ENCODE data around the gene RFLNA.

Gene RFLNA

GRCh38 chr12:124304314-124304790, 9.5 kb downstream of the RFLNA start:
- DNase-seq, result no peak

- no peak for DNase-seq
These were observed 10.2 kb downstream of the RFLNA start for GRCh38 chr12:124305136-124305535.

GRCh38 chr12:124305776-124306685, 11.1 kb downstream of the RFLNA start:
- no peak for DNase-seq

- DNase-seq, result no peak
These were observed 12.0 kb downstream of the RFLNA start for GRCh38 chr12:124306686-124307555.

DNA sequence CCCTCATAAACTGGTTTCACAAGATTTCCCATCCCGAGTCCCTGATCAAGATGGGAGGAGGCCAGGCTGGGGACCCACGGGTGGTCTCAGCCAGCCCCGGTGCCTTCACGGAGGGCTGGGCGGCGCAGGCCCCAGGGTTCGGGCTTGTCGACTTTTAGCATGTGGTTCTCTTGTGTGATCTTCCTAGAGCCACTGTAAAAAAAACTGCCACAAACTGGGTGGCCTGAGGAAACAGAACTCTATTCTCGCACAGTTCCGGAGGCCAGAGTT, 12.6 kb downstream of the RFLNA start:
- DNase-seq, result no peak

DNA sequence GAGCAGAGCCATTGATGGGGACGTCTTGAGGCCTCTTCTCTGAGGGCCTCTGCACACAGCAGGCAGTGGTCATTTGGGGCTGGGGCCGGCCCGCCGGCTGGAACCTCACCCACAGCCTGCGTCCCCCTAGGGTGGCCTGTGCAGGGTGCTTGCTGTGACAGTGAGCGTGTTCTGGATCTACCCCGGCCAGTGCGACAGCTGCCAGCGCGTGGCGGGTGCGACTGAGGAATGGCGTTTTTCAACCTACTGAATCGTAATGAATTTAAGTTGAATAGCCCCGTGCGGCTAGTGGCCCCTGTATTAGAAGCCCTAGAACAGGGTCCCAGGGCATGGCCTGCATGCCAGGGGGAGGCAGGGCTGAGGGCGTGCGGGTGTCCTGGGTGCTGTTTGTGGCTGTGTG, 13.8 kb downstream of the RFLNA start:
- DNase-seq, result no peak

- no peak for DNase-seq
These were observed 14.3 kb downstream of the RFLNA start for GRCh38 chr12:124309231-124309630.

DNA sequence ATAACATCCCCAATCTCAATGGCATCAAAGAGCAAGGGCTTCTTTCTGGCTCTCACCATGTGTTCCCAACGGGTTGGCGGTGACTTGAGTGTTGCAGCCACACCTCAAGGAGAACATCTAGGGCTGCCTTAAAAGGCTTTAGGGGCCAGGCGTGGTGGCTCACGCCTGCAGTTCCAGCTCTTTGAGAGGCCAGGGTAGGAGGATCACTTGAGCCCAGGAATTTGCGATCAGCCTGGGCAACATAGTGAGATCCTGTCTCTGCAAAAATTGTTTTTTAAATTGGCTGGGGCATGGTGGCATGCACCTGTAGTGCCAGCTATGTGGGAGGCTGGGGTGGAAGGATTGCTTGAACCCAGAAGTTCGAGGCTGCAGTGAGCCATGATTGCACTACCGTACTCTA, 14.9 kb downstream of the RFLNA start:
- no peak for DNase-seq

DNA sequence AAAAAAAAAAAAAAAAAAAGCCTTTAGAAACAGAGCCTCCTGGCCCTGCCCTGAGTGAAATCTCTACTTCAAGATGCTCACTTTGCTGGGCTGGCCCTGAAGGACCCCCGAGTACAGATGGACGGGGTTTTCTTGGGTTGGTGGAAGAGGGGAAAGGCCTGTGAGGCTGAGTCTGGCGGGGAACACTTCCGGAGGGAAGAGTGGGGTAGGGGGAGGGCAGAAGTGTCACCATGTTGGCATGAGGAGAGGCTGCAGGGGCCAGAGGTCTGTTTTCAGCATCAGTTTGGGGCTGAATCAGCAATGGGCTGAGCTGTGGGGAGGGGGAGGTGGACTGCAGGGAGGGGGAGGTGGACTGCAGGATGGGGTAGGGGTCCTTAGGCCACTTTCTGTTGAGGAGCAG, 15.3 kb downstream of the RFLNA start:
- DNase-seq, result no peak

- DNase-seq, result no peak
These were observed 15.9 kb downstream of the RFLNA start for GRCh38 chr12:124310785-124311184.

DNA sequence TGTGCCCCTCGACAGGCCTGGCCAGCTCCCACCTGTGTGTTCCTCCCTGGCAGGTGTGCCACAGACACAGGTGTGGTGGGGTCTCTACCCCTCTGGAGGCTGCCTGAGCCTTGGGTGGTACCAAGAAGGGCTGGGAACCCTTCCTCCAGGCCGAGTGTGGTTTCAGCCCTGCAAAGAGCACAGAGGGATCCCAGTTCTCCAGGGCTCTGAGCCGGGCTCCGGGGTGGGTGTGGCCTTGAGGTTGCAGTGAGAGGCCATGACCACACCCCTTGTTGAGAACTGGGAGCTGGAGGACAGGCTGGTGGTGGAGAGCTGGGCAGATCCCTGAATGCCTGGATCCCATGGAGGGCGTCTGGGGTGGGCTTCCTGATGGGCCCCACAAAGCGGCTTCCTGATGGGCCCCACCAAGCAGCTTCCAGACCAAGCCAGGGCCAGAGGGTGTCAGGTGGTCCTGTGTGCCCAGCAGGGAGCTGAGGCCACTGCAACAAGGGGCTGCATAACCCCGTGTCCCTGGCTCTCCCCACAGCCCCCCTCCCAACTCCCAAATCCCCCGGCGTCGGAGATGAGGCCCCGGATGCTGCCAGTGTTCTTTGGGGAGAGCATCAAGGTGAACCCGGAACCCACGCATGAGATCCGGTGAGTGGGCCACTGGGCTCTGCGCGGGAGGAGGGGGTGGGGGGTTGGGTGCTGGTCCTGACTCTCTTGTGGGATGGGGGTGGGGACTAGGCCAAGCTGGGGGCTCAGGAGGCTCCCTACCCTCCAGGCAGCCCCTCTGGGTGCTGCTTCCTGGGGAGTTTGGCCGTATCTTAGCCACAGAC, 16.6 kb downstream of the RFLNA start:
- DNase-seq, result no peak

- DNase-seq, result no peak
These were observed 17.7 kb downstream of the RFLNA start for GRCh38 chr12:124312601-124313000.

GRCh38 chr12:124314207-124314606, 19.3 kb downstream of the RFLNA start:
- DNase-seq, result no peak

- DNase-seq, result no peak
These were observed 19.9 kb downstream of the RFLNA start for GRCh38 chr12:124314766-124315165.

DNA sequence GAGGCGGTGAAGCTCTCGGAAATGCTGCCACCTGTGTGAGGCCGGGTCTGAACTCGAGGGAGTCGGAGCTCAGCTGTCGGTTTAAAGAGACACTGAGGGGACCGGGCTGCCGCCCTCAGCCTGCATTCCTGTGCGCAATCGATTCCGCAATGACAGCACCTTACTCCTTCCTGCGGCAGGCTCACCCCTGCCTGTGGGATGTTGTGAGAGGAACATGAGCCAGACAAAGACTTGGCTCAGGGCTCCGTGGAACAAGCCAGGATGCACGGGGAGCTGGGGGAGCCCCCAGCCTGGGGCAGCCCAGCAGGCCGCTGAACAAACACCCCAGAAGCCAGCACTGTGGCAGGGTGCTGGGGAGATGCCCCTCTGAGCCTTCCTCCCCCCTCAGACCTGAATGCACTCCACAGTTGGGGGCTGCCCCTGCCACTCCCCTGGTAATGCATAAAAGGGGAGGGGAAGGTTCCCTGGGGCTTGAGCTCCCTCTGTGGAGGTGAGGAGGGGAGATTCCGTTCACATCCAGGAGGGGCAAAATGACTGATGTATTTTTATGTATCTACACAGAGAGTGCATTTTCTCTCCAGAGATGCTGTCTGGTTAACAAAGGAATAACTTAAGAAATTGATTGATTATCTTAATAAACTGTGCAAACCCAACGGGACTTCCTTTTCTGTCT, 20.6 kb downstream of the RFLNA start:
- DNase-seq, result no peak

DNA sequence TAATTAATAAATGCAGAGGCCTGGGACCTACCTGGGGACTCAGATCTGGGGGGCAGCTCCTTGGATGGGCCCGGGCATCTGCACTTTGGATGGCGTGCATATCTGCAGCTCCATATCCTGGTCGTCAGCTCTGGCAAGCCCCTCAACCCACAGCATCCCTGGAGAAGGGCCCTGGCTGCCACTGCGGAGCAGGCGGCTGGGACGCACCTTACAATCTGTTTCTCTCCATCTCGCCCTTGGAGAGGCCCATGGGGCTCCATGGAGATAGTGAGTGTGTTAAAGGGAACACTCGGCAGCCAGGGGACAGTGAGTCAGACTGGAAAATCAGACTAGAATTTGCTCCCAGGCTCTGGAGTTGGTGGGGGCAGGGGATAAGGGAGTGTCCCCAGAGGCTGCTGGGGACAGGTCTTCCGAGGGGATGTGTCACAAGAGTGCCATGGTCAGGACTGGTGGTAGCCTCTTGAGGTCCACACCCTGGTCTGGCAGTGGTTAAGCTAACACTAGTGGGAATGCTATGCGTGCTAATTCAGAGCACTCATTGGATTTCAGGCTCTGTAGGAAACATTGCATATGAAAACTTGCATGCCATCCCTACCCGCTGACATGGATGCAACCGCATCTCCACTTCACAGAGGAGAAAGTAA, 21.5 kb downstream of the RFLNA start:
- no peak for DNase-seq

- DNase-seq, result no peak
These were observed 22.5 kb downstream of the RFLNA start for GRCh38 chr12:124317400-124317799.

DNA sequence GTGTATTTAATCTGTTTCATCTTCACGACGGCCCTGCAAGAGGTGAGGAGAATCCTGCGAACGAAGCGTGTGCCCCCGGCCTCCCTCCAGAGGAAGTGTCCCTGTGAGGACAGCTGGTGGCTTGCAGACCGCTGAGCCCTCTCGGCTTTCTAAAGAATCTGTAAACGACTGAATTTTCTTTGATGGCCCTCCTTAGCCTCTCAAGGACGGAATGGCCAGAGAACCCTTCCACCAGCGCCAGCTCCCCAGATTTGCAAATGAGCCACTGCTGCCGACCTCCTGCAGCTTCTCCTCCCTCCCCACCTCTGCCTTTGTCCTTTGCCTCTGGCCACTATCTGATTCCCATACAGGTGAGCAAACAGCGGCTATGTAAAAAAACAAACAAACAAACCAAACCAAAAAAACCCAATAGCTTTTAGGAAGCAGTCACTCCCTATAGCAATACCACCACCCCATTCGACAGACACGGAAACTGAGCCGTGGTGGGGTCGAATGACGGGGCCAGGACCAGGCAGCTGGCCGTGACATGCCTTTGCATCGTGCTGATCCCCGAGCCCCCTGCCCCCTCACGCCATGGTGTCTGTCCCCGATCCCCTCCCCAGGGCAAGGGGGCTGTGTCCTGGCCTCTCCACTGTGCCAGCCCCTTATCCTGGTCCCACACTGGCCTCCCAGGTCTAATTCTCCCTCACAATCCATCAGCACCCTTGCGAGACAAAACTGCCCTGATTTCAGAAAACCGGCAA, 23.6 kb downstream of the RFLNA start:
- no peak for DNase-seq

- DNase-seq, result no peak
These were observed 24.6 kb downstream of the RFLNA start for GRCh38 chr12:124319368-124320050.

GRCh38 chr12:124321040-124321481, 26.2 kb downstream of the RFLNA start:
- DNase-seq, result no peak
